Hepatocyte (in vitro differentiated cells): ENCODE data around the gene SCFD2. TPM values are rescaled to one million over a fixed set of nuclear protein-coding genes. Genes with fewer than 3 reads are reported as not detected.

Experiments used
- DNase-seq: peaks from one replicate; pipeline ENCODE4 v3.0.0-alpha.2; 2016; ENCODE audit warnings: low spot score
- H2AFZ ChIP-seq: fragments of 200-600 bp; sonication (generic); 2 replicates; pipeline ENCODE4 v1.6.0; 2016; ENCODE audit warnings: antibody characterized with exemption, mild to moderate bottlenecking
- H3K27ac ChIP-seq: fragments of 200-600 bp; sonication (generic); 2 replicates; pipeline ENCODE4 v1.5.1; 2016; ENCODE audit warnings: mild to moderate bottlenecking
- H3K27me3 ChIP-seq: fragments of 200-600 bp; sonication (generic); 2 replicates; pipeline ENCODE4 v1.6.1; 2016
- H3K36me3 ChIP-seq: fragments of 200-600 bp; sonication (generic); replicated peaks from 2 replicates; pipeline ENCODE4 v1.5.1; 2016; ENCODE audit warnings: low read depth; ENCODE audit not compliant: insufficient read depth
- H3K4me1 ChIP-seq: fragments of 200-600 bp; sonication (generic); 2 replicates; pipeline ENCODE4 v1.5.1; 2016; ENCODE audit warnings: mild to moderate bottlenecking, moderate library complexity; ENCODE audit not compliant: insufficient read depth
- H3K4me2 ChIP-seq: fragments of 200-600 bp; sonication (generic); 2 replicates; pipeline ENCODE4 v1.6.0; 2016
- H3K4me3 ChIP-seq: fragments of 200-600 bp; sonication (generic); 2 replicates; pipeline ENCODE4 v1.5.1; 2016; ENCODE audit warnings: mild to moderate bottlenecking
- H3K79me2 ChIP-seq: fragments of 200-600 bp; sonication (generic); 2 replicates; pipeline ENCODE4 v1.6.0; 2017; ENCODE audit warnings: mild to moderate bottlenecking
- H3K9me2 ChIP-seq: fragments of 200-600 bp; sonication (generic); replicated peaks from 2 replicates; pipeline ENCODE4 v1.6.0; 2017; ENCODE audit warnings: mild to moderate bottlenecking; ENCODE audit not compliant: insufficient read depth
- H3K9me3 ChIP-seq: fragments of 200-600 bp; sonication (generic); 2 replicates; pipeline ENCODE4 v1.5.1; 2016; ENCODE audit warnings: low read depth, mild to moderate bottlenecking
- H4K20me1 ChIP-seq: fragments of 200-600 bp; sonication (generic); 2 replicates; pipeline ENCODE4 v1.6.0; 2016; ENCODE audit warnings: mild to moderate bottlenecking; ENCODE audit not compliant: insufficient read depth, poor library complexity, severe bottlenecking
- EZH2 ChIP-seq: fragments of 200-600 bp; sonication (generic); IDR thresholded peaks from 2 replicates; pipeline ENCODE4 v1.6.1; 2016; ENCODE audit warnings: antibody characterized with exemption, mild to moderate bottlenecking, borderline replicate concordance
- EZH2phosphoT487 ChIP-seq: fragments of 200-600 bp; sonication (generic); IDR thresholded peaks from one replicate; pipeline ENCODE4 v1.6.1; 2018; ENCODE audit warnings: antibody characterized with exemption, mild to moderate bottlenecking, low read depth, moderate library complexity; ENCODE audit not compliant: unreplicated experiment, severe bottlenecking
- WGBS: methylation state at CpG from one replicate; pipeline ENCODE4 v1.1.6; 2016; ENCODE audit warnings: low lambda C conversion rate; ENCODE audit errors: missing lambda C conversion rate; 5-methylcytosine and 5-hydroxymethylcytosine counted together
- polyA plus RNA-seq: library from polyadenylated mRNA; unstranded; fragments of >200 nt; fragmentation: Nextera tagmentation; extraction: Ambion mirVana; gene quantifications from 2 replicates; pipeline ENCODE4 v1.2.1, GENCODE V29; 2016
- total RNA-seq: library from RNA; depleted of rRNA; stranded (reverse); fragments of >200 nt; gene quantifications from 2 replicates; pipeline ENCODE4 v1.2.3, GENCODE V29; 2014
- TF ChIP-seq, protein P1 (sequence below): fragments of 200-600 bp; sonication (generic); IDR thresholded peaks from 2 replicates; pipeline ENCODE4 v1.5.1; 2016; ENCODE audit warnings: antibody characterized with exemption, mild to moderate bottlenecking; ENCODE audit not compliant: poor library complexity

Gene SCFD2
- total and polyA plus RNA-seq, 2 experiments from 2014 or later: 8.4 to 15.7 TPM

DNA sequence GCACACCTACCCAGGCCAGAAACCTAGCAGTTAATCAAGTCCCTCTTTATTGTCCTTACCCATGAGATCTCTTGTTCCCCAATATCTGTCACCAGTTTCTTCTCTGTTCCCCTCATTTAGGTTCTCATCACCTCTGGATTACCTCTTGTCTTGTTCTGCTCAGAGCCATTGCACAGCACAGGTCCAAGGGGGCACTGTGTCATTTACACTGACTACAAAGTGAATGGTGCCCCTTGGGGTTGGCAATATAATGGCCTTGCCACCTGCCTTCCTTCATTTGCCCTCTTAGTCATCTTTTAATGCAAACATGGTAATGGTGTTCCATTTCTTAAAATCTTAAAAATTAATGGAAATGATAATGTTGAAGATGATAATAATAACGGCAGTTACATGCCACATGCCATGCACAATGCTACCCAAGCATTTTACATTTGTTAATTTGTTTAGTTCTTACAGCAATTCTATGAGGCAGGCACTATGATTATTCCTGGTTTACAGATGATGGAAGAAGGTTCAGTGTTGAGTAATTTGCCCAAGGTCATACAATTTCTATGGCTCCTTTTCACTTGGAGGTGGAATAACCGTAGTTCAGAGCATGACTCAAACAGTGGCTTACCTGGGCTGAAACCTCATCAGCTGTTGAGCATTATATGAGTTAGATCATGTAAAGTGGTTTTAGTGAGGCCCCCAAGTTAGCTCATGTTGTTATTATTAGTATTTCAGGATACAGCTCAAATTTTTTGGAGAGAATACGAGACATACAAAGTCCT lies 385.9 kb downstream of the SCFD2 start:
- no peaks in the 10 kb centered on the region for H3K36me3 ChIP-seq
- 91% methylated on average over 3 of the region's 3 CpGs for WGBS
- no peak overlapping the region for H2AFZ ChIP-seq
- no peak overlapping the region for H3K4me2 ChIP-seq
- H4K20me1 ChIP-seq: no peaks in the 10 kb centered on the region
- H3K9me2 ChIP-seq: no peaks in the 10 kb centered on the region
- no peaks in the 10 kb centered on the region for H3K27me3 ChIP-seq
- H3K4me1 ChIP-seq: peaks cover 12% of the 10 kb centered on the region
- H3K9me3 ChIP-seq: no peaks in the 10 kb centered on the region
- TF ChIP-seq, protein P1, sequence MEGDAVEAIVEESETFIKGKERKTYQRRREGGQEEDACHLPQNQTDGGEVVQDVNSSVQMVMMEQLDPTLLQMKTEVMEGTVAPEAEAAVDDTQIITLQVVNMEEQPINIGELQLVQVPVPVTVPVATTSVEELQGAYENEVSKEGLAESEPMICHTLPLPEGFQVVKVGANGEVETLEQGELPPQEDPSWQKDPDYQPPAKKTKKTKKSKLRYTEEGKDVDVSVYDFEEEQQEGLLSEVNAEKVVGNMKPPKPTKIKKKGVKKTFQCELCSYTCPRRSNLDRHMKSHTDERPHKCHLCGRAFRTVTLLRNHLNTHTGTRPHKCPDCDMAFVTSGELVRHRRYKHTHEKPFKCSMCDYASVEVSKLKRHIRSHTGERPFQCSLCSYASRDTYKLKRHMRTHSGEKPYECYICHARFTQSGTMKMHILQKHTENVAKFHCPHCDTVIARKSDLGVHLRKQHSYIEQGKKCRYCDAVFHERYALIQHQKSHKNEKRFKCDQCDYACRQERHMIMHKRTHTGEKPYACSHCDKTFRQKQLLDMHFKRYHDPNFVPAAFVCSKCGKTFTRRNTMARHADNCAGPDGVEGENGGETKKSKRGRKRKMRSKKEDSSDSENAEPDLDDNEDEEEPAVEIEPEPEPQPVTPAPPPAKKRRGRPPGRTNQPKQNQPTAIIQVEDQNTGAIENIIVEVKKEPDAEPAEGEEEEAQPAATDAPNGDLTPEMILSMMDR: no peak
- no peak for TF ChIP-seq EZH2phosphoT487
- TF ChIP-seq EZH2: no peak
- H3K79me2 ChIP-seq: no peaks in the 10 kb centered on the region
- H3K4me3 ChIP-seq: no peak overlapping the region
- no peak overlapping the region for H3K27ac ChIP-seq
- DNase-seq: no peak

DNA sequence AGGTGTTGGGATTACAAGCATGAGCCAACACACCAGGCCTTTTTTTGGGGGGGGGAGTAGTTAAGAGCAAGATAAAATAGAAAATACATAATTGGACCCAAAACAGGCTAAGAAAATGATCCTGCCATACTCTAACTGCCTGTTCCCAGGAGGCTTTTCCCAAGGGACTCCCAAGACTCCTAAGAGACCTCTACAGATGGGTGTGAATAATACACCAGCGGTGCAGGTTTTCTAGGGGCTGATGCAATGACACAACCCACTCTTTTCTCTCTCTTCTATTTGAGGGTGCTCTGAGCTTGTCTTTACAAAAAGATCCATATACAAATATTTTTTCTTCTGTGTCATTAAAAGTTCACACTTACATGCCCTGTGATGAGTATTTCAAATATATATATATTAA lies 386.8 kb downstream of the SCFD2 start:
- no peak for DNase-seq

DNA sequence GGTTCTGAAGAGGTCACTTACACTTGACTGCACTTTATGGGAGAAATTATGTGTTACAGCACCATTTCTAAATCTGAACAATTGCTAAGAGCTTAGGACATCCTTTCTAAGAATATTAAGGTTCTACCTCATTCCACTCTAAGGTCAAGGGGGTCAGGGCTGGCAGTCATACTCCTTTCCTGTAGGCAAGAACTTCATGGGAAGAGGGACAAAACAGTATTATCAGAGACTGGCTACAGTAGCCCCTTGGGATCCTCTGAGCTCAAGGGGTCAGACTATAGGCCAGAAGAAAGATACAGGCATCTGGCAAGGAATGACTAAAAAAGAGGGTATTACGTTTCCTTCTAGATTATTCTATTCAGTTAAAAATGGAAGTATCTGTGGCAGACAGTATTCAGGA lies 388.6 kb downstream of the SCFD2 start:
- DNase-seq: no peak
- WGBS: 81% methylated on average over 1 of the region's 1 CpG
- Histone ChIP-seq H3K36me3 (no peaks in the 10 kb centered on the region), H2AFZ (no peak overlapping the region), H3K9me3 (no peaks in the 10 kb centered on the region), H4K20me1 (no peaks in the 10 kb centered on the region), H3K79me2 (no peaks in the 10 kb centered on the region), H3K27ac (no peak overlapping the region), H3K4me3 (no peak overlapping the region), H3K27me3 (no peaks in the 10 kb centered on the region), H3K9me2 (no peaks in the 10 kb centered on the region), H3K4me1 (no peaks in the 10 kb centered on the region), H3K4me2 (no peak overlapping the region)
- TF ChIP-seq, protein P1: no peak
- TF ChIP-seq EZH2 (no peak), EZH2phosphoT487 (no peak)

More for the DNA sequence above, 386.8 kb downstream of the SCFD2 start:
- no peaks in the 10 kb centered on the region for H3K79me2 ChIP-seq
- H3K4me3 ChIP-seq: no peak overlapping the region
- no peak overlapping the region for H3K4me2 ChIP-seq
- no peaks in the 10 kb centered on the region for H4K20me1 ChIP-seq
- no peak overlapping the region for H2AFZ ChIP-seq
- peaks cover 3% of the 10 kb centered on the region for H3K4me1 ChIP-seq
- no peaks in the 10 kb centered on the region for H3K27me3 ChIP-seq
- no peaks in the 10 kb centered on the region for H3K9me2 ChIP-seq
- no peaks in the 10 kb centered on the region for H3K9me3 ChIP-seq
- TF ChIP-seq, protein P1: no peak
- TF ChIP-seq EZH2: no peak
- no peak for TF ChIP-seq EZH2phosphoT487
- H3K27ac ChIP-seq: no peak overlapping the region
- 83% methylated on average over 1 of the region's 1 CpG for WGBS
- no peaks in the 10 kb centered on the region for H3K36me3 ChIP-seq
